Bronchial epithelial cell (primary cell): ENCODE measurements around the gene CTNNBIP1. TPM values are rescaled to one million over a fixed set of nuclear protein-coding genes. Genes with fewer than 3 reads are reported as not detected.
A peak's percentile ranks its signal among the peaks of the same experiment; 100 is the strongest.

Experiments used
- DNase-seq: peaks from one replicate; pipeline ENCODE4 v3.0.0-alpha.2; 2010; ENCODE audit warnings: low read depth
- FAIRE-seq: peaks from 2 replicates; lab custom pipeline; 2011; peaks lifted over from hg19 to GRCh38; lab: Jason Lieb, UNC
- H3K27me3 ChIP-seq: 2 replicates; pipeline ENCODE4 v1.5.1; 2011; ENCODE audit warnings: low read length; ENCODE audit not compliant: control insufficient read depth, insufficient read depth
- H3K36me3 ChIP-seq: 2 replicates; pipeline ENCODE4 v1.5.1; 2011; ENCODE audit warnings: low read length; ENCODE audit not compliant: control insufficient read depth, insufficient read depth
- H3K4me3 ChIP-seq: 2 replicates; pipeline ENCODE4 v1.5.1; 2011; ENCODE audit warnings: mild to moderate bottlenecking, low read depth, low read length, control low read depth
- total RNA-seq: library from RNA; depleted of rRNA; stranded (reverse); fragments of >200 nt; gene quantifications from 2 replicates; pipeline ENCODE4 v1.2.1, GENCODE V29; 2014
- TF ChIP-seq, protein P1 (sequence below): IDR thresholded peaks from 2 replicates; pipeline ENCODE4 v1.5.1; 2011; ENCODE audit warnings: mild to moderate bottlenecking, moderate library complexity, low read length, control low read depth, inconsistent platforms; ENCODE audit not compliant: insufficient read depth, severe bottlenecking

The CTNNBIP1 gene
- total RNA-seq, 1 donor from 2014 or later, result 107 TPM

DNA sequence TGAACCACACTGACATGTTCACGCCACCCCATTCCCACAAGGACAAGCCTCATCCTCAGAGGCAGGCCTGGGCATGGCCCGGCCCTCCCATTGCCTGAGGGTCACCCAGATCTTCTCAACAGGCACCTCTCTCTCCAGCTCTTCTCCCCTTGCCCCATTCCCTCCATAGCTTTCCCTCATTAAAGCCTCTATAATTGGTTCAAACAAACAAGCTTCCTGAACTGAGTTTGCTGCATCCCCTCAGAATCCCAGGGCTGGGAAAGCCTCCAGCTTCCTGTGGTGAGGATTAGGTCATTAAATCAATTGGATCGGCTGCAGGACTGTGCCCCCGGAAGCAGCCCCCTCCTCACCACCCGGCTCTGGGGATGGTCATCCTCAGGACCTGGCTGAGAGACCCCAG is 18.9 kb downstream of the CTNNBIP1 start:
- DNase-seq (peak; percentile 87), FAIRE-seq (no peak)
- Histone ChIP-seq H3K27me3 (no peaks in the 10 kb centered on the region), H3K4me3 (no peak overlapping the region), H3K36me3 (peaks cover 4% of the 10 kb centered on the region)
- TF ChIP-seq, protein P1, sequence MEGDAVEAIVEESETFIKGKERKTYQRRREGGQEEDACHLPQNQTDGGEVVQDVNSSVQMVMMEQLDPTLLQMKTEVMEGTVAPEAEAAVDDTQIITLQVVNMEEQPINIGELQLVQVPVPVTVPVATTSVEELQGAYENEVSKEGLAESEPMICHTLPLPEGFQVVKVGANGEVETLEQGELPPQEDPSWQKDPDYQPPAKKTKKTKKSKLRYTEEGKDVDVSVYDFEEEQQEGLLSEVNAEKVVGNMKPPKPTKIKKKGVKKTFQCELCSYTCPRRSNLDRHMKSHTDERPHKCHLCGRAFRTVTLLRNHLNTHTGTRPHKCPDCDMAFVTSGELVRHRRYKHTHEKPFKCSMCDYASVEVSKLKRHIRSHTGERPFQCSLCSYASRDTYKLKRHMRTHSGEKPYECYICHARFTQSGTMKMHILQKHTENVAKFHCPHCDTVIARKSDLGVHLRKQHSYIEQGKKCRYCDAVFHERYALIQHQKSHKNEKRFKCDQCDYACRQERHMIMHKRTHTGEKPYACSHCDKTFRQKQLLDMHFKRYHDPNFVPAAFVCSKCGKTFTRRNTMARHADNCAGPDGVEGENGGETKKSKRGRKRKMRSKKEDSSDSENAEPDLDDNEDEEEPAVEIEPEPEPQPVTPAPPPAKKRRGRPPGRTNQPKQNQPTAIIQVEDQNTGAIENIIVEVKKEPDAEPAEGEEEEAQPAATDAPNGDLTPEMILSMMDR, result no peak

DNA sequence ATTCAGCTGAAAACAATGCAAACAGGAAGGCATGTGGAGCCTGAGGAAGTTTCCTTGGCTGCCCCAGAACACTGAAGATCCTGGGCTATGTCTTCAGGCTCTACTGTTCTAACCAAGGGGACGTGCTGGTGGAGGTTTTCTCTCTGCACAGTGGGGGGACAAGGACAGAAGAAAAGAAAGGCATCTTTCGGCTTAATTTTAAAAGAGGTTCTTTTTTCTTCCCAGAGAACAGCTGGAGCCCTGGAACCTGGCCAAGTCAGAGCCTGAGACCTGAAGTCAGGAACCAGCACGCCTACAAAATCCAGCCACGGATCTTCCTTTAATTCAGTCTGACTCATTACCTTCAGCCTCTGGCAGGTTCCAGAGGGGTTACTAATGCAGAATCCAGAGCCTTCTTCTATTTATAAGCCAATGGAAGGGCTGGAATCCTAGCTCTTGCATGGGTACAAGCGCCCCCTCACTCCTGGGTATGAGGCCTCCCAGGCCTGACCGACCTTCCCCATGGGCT is 19.8 kb downstream of the CTNNBIP1 start:
- Histone ChIP-seq H3K27me3 (no peaks in the 10 kb centered on the region), H3K36me3 (peaks cover 4% of the 10 kb centered on the region), H3K4me3 (no peak overlapping the region)
- peak; percentile 98 for DNase-seq
- FAIRE-seq, result no peak
- TF ChIP-seq, protein P1, result no peak

DNA sequence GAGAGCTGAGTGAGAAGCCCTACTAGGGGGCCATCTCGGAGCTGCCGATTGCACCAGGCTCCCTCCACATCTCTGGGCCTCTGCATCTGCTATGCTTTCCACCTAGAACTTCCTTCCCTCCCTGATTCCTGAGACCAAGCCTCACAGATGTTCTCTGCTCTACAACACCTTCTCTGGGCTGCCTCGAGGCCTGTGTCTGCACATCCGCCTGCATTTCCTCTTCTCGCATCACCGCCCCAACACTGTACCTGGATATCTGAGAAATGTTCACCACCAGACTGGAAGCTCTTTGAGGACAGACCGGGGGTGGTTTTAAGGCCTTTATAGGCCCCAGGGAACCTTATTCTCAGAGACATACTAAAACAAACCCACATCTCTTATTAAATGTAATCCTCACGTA is 20.7 kb downstream of the CTNNBIP1 start:
- TF ChIP-seq, protein P1, result no peak
- Histone ChIP-seq H3K4me3 (no peak overlapping the region), H3K27me3 (no peaks in the 10 kb centered on the region), H3K36me3 (peaks cover 4% of the 10 kb centered on the region)
- DNase-seq (no peak), FAIRE-seq (no peak)

DNA sequence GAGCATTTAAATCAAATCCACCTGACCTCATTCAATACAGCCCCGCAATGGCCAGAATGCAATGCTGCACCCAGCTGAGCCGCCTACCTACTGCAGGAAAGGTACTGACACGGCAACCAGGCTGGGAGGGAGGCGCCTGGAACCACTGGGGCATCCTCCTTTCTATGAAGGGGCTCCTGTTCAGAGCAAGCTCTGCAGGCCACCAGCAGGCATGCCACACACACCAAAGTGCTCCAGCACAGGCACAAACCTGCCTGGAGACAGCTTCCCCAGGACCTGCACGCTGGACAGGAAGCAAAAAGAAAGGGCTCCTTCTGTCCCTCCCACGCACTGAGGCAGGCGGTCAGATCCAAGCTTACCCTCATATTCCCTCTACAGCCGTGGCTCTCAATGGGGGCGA is 21.2 kb downstream of the CTNNBIP1 start:
- FAIRE-seq (no peak), DNase-seq (no peak)
- TF ChIP-seq, protein P1, result no peak
- Histone ChIP-seq H3K36me3 (peaks cover 4% of the 10 kb centered on the region), H3K27me3 (no peaks in the 10 kb centered on the region), H3K4me3 (no peak overlapping the region)

DNA sequence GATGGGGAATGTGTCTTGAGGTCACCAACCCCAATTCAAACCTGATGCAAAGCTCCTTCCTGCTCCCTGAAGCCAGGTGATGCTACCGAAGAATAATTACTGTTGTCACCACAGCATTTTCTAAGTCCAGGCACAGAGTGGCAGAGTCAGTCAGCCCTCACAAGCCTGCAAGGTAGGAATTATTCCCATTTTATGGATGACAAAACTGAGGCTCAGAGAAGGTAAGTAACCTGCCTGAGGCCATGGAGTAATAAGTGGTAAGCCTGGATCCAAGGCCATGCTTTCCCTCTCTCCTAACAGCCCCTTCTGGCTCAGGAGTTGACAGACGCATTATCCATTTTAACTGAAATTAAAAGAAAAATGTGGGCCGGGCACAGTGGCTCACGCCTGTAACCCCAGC is 23.0 kb downstream of the CTNNBIP1 start:
- no peak for DNase-seq
- TF ChIP-seq, protein P1, result no peak
- FAIRE-seq, result peak; percentile 7
- H3K27me3 ChIP-seq, result no peaks in the 10 kb centered on the region
- H3K36me3 ChIP-seq, result peaks cover 9% of the 10 kb centered on the region
- H3K4me3 ChIP-seq, result no peak overlapping the region

DNA sequence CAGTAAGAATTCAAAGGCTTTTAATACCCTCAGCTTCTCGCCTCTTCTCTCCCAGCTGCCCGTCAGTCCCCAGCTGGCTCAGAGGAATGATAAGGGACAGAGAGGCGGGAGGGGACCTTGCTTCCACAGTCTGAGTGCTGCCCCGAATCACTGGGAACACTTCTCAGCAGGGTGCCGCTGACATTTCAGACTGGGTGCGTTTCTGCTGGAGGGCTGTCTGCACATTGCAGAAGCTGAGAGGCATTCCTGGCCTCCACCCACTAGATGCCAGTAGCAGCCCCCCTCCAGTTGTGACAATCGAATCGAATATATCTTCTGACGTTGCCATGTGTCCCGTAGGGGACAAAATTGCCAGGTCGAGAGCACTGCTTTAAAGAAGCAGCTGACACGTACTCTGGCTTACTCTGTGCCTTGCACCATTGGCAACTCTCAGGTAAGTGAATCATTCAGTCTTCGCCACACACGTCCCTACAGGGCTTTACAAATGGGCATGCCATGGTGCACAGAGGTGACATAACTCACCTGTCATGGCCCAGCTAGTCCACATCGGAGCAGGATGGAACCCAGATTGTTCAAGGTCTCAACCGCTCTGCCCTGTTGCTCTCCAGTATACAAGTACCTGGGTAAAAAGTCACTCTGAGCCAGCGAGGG is 23.9 kb downstream of the CTNNBIP1 start:
- H3K36me3 ChIP-seq, result peaks cover 9% of the 10 kb centered on the region
- TF ChIP-seq, protein P1, result no peak
- no peak overlapping the region for H3K4me3 ChIP-seq
- peak; percentile 58 for FAIRE-seq
- DNase-seq, result no peak
- no peaks in the 10 kb centered on the region for H3K27me3 ChIP-seq
